ENCODE results near the gene SPDEF. TPM values are rescaled to one million over a fixed set of nuclear protein-coding genes. Genes with fewer than 3 reads are reported as not detected.

Gene SPDEF
- total RNA-seq, 1 donor from 2014 or later, result 3.5 TPM

GRCh38 chr6:34572021-34572420, 15.9 kb upstream of the SPDEF start:
- intact Hi-C loops (cut with DNase I), result no loop called here

DNA sequence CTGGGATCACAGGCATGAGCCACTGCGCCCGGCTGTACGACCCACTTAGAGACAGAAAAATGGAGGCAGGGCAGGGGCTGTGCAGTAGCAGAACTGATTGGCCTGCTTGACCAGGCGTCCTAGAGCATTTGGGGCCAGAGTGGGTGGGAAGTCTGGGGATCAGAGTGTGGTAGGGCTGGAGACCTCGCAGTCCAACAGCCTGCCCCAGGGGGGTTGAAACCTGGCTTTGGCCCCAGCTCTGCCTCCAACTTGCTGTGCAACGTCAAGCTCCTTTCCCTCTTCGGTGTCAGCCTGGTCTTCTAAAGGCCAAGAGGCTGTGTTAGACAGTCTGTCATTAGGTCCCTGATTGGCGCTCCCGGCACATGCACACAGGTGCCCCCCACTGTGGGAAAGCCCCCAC, 15.3 kb upstream of the SPDEF start:
- H3K27ac ChIP-seq, result no peak overlapping the region
- no peaks in the 10 kb centered on the region for H3K4me1 ChIP-seq
- no peak overlapping the region for H3K4me3 ChIP-seq
- DNase-seq, result no peak
- TF ChIP-seq, protein P1, sequence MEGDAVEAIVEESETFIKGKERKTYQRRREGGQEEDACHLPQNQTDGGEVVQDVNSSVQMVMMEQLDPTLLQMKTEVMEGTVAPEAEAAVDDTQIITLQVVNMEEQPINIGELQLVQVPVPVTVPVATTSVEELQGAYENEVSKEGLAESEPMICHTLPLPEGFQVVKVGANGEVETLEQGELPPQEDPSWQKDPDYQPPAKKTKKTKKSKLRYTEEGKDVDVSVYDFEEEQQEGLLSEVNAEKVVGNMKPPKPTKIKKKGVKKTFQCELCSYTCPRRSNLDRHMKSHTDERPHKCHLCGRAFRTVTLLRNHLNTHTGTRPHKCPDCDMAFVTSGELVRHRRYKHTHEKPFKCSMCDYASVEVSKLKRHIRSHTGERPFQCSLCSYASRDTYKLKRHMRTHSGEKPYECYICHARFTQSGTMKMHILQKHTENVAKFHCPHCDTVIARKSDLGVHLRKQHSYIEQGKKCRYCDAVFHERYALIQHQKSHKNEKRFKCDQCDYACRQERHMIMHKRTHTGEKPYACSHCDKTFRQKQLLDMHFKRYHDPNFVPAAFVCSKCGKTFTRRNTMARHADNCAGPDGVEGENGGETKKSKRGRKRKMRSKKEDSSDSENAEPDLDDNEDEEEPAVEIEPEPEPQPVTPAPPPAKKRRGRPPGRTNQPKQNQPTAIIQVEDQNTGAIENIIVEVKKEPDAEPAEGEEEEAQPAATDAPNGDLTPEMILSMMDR (IDR thresholded peaks at IDR 0.05), result no peak
- intact Hi-C loops (cut with DNase I), result no loop called here
- peaks cover 32% of the 10 kb centered on the region for H3K27me3 ChIP-seq (ENCODE audit: low read depth)
- no peak for ATAC-seq
- no peaks in the 10 kb centered on the region for H3K36me3 ChIP-seq
- no peaks in the 10 kb centered on the region for H3K9me3 ChIP-seq

More at GRCh38 chr6:34572021-34572420, 15.9 kb upstream of the SPDEF start:
- TF ChIP-seq, protein P1 (IDR thresholded peaks at IDR 0.05), result no peak
- H3K4me1 ChIP-seq, result no peaks in the 10 kb centered on the region
- H3K4me3 ChIP-seq, result no peak overlapping the region
- no peaks in the 10 kb centered on the region for H3K9me3 ChIP-seq
- no peak overlapping the region for H3K27ac ChIP-seq
- H3K36me3 ChIP-seq, result no peaks in the 10 kb centered on the region
- DNase-seq (no peak), ATAC-seq (no peak)
- H3K27me3 ChIP-seq (ENCODE audit: low read depth), result peaks cover 32% of the 10 kb centered on the region

DNA sequence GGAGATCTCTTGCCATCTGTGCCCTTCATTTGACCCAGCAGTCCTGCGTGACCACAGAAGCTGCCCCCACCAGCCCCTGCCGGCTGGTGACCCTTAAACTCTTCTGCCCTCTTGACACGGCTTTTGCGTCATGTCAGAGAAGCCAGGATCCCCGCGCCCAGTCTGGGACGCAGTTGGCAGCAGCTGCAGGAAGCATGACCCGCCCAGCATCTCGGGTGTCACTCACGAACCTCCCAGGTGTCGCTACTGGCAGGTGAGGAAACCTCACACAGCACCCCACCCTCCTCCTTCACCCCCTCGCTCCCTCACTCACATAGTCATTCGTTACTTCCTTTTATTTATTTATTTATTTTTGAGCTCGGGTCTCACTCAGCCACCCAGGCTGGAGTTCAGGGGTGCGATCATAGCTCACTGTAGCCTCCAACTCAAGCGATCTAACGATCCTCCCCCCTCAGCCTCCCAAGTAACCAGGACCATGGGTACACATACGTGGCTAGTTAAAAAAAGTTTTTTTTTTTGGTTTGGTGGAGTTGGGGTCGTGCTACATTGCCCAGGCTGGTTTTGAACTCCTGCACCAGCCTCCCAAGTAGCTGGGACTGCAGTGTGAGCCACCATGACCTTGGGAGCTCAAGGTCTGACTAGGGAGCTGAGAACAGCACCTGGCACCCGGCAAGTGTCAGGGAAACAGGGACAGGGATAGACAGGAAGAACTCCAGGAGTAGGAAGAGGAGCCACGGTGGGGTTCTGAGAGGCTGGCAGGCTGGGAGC, 14.1 kb upstream of the SPDEF start:
- H3K27ac ChIP-seq, result no peak overlapping the region
- no peaks in the 10 kb centered on the region for H3K4me1 ChIP-seq
- no peak for ATAC-seq
- DNase-seq, result no peak
- H3K36me3 ChIP-seq, result no peaks in the 10 kb centered on the region
- TF ChIP-seq, protein P1 (IDR thresholded peaks at IDR 0.05), result no peak
- intact Hi-C loops (cut with DNase I), result no loop called here
- no peaks in the 10 kb centered on the region for H3K9me3 ChIP-seq
- no peak overlapping the region for H3K4me3 ChIP-seq
- H3K27me3 ChIP-seq (ENCODE audit: low read depth), result peaks cover 32% of the 10 kb centered on the region

DNA sequence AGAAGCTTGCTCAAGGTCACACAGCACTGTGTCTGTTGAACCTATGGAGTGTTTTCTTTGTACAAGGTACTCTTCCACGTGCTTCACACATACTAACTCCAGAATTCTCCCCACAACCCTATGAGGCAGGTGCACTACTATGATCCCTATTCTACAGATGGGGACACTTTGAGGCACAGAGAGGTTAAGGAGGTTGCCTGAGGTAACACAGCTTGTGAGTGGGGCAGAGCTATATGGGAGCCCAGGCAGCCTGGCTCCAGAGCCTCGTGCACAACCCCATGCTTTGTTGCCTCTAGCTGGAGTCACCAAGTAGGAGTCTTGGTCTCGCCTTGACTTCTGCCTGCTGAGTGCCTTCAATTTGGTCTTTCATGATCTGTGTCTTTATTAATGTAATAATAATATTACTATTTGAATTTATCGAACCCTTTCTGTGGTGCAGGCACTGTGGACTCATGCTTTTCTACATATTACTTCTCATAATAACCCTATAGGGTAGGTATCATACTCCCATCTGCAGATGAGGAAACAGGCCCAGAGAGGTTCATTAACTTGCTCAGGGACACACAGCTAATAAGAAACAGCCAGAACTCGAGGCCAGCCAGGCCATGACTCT, 13.3 kb upstream of the SPDEF start:
- intact Hi-C loops (cut with DNase I), result no loop called here
- TF ChIP-seq, protein P1 (IDR thresholded peaks at IDR 0.05), result no peak

GRCh38 chr6:34568341-34569201, 12.4 kb upstream of the SPDEF start:
- H3K4me3 ChIP-seq, result no peak overlapping the region
- no peaks in the 10 kb centered on the region for H3K36me3 ChIP-seq
- H3K27me3 ChIP-seq (ENCODE audit: low read depth), result peaks cover 32% of the 10 kb centered on the region
- H3K4me1 ChIP-seq, result no peaks in the 10 kb centered on the region
- DNase-seq (no peak), ATAC-seq (no peak)
- H3K9me3 ChIP-seq, result no peaks in the 10 kb centered on the region
- TF ChIP-seq, protein P1 (IDR thresholded peaks at IDR 0.05), result no peak
- intact Hi-C loops (cut with DNase I), result no loop called here
- H3K27ac ChIP-seq, result no peak overlapping the region

More for the DNA sequence above, 13.3 kb upstream of the SPDEF start:
- Histone ChIP-seq H3K9me3 (no peaks in the 10 kb centered on the region), H3K36me3 (no peaks in the 10 kb centered on the region), H3K27me3 (ENCODE audit: low read depth) (peaks cover 32% of the 10 kb centered on the region), H3K4me1 (no peaks in the 10 kb centered on the region), H3K4me3 (no peak overlapping the region), H3K27ac (no peak overlapping the region)
- no peak for ATAC-seq
- no peak for DNase-seq
